ENCODE data around the gene SRRD.

DNA sequence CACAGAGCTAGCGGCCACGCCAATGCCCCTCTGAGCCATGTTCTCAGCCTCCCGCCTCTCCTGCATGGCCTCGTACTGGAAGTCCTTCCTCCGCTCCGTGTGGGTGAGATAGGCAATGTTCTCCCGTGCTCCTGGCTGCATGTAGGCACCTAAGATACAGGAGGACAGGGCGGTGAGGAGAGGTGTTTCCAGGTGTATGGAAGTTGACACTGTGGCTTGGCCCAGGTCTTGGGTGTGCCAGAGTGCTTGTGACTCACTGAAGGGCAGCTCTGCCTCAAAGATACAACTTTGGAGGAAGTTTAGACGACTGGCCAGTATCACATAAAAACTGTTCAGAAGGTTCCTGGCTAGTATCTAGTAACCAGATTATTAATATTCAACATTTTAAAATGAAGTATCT lies 8.5 kb downstream of the SRRD start:
- TF ChIP-seq CTCF (IDR thresholded peaks at IDR 0.05), result no peak
- TF ChIP-seq NFE2L1 (CRISPR knock-in tag; IDR thresholded peaks at IDR 0.05), result no peak
- TF ChIP-seq CBFB (CRISPR knock-in tag; IDR thresholded peaks at IDR 0.05; ENCODE audit: low read depth), result no peak
